GM23338 (cell line): ENCODE measurements around the gene CHST4. TPM values are rescaled to one million over a fixed set of nuclear protein-coding genes. Genes with fewer than 3 reads are reported as not detected.
A peak's percentile ranks its signal among the peaks of the same experiment; 100 is the strongest.

Source experiments
- ATAC-seq: fragments of 200-7000 bp; cut with Tn5 transposase; 3 replicates; pipeline ENCODE4 v1.9.1; 2020
- DNase-seq: peaks from one replicate; pipeline ENCODE4 v3.0.0-alpha.2; 2015; ENCODE audit warnings: low spot score
- H2AFZ ChIP-seq: fragments of 200-600 bp; sonication (generic); 2 replicates; pipeline ENCODE4 v1.8.0; 2016; ENCODE audit warnings: antibody characterized with exemption, mild to moderate bottlenecking, moderate library complexity
- H3F3A ChIP-seq: fragments of 200-600 bp; sonication (generic); replicated peaks from 2 replicates; pipeline ENCODE4 v1.8.0; 2017; ENCODE audit warnings: antibody characterized with exemption, mixed run types, low read depth
- H3K27ac ChIP-seq: fragments of 200-600 bp; sonication (generic); 2 replicates; pipeline ENCODE4 v1.6.1; 2016; ENCODE audit warnings: low read depth
- H3K27me3 ChIP-seq: fragments of 200-600 bp; sonication (generic); 2 replicates; pipeline ENCODE4 v1.8.0; 2016; ENCODE audit warnings: mild to moderate bottlenecking, mixed run types, moderate library complexity; ENCODE audit not compliant: insufficient read depth
- H3K36me3 ChIP-seq: fragments of 200-600 bp; sonication (generic); 2 replicates; pipeline ENCODE4 v1.8.0; 2016; ENCODE audit warnings: mild to moderate bottlenecking; ENCODE audit not compliant: insufficient read depth
- H3K4me1 ChIP-seq: fragments of 200-600 bp; sonication (generic); 2 replicates; pipeline ENCODE4 v1.8.0; 2016; ENCODE audit warnings: mild to moderate bottlenecking, moderate library complexity; ENCODE audit not compliant: insufficient read depth
- H3K4me2 ChIP-seq: fragments of 200-600 bp; sonication (generic); 2 replicates; pipeline ENCODE4 v1.7.1; 2017; ENCODE audit warnings: mixed run types
- H3K4me3 ChIP-seq: fragments of 200-600 bp; sonication (generic); 2 replicates; pipeline ENCODE4 v1.6.1; 2016; ENCODE audit warnings: mixed run types
- H3K79me2 ChIP-seq: fragments of 200-600 bp; sonication (generic); replicated peaks from 2 replicates; pipeline ENCODE4 v1.8.0; 2017; ENCODE audit warnings: mild to moderate bottlenecking; ENCODE audit not compliant: insufficient read depth
- H3K9me2 ChIP-seq: fragments of 200-600 bp; sonication (generic); 2 replicates; pipeline ENCODE4 v1.8.0; 2017; ENCODE audit not compliant: insufficient read depth
- H4K20me1 ChIP-seq: fragments of 200-600 bp; sonication (generic); replicated peaks from 2 replicates; pipeline ENCODE4 v1.8.0; 2017; ENCODE audit warnings: mild to moderate bottlenecking; ENCODE audit not compliant: insufficient read depth
- H3K27ac Mint-ChIP-seq: 2 replicates; pipeline ENCODE4 v1.8.0; 2020; ENCODE audit warnings: inconsistent platforms, mild to moderate bottlenecking, moderate library complexity, mixed read lengths
- H3K27me3 Mint-ChIP-seq: 3 replicates; pipeline ENCODE4 v1.8.0; 2022; ENCODE audit warnings: low read depth, mild to moderate bottlenecking, moderate library complexity, mixed read lengths, inconsistent platforms; ENCODE audit not compliant: insufficient read depth, poor library complexity
- H3K36me3 Mint-ChIP-seq: 3 replicates; pipeline ENCODE4 v1.8.0; 2021; ENCODE audit warnings: low read depth, mild to moderate bottlenecking, inconsistent platforms, moderate library complexity, mixed read lengths
- H3K4me1 Mint-ChIP-seq: 3 replicates; pipeline ENCODE4 v1.8.0; 2020; ENCODE audit warnings: mild to moderate bottlenecking, inconsistent platforms, mixed read lengths
- H3K4me3 Mint-ChIP-seq: 3 replicates; pipeline ENCODE4 v1.8.0; 2021; ENCODE audit warnings: moderate library complexity, mild to moderate bottlenecking, inconsistent platforms, mixed read lengths
- H3K9me3 Mint-ChIP-seq: 3 replicates; pipeline ENCODE4 v1.8.0; 2020; ENCODE audit warnings: moderate library complexity, mild to moderate bottlenecking, inconsistent platforms, mixed read lengths
- CREB1 ChIP-seq: fragments of 250-450 bp; sonication (Bioruptor Pico); IDR thresholded peaks from 2 replicates; pipeline ENCODE4 v1.5.0; 2020; ENCODE audit warnings: low read depth, mild to moderate bottlenecking, moderate library complexity
- EZH2phosphoT487 ChIP-seq: fragments of 200-600 bp; sonication (generic); IDR thresholded peaks from one replicate; pipeline ENCODE4 v1.8.1; 2018; ENCODE audit warnings: antibody characterized with exemption; ENCODE audit not compliant: unreplicated experiment
- JUNB ChIP-seq: IDR thresholded peaks from one replicate; pipeline ENCODE4 v1.6.1; 2016; ENCODE audit warnings: antibody characterized with exemption; ENCODE audit not compliant: unreplicated experiment
- NANOG ChIP-seq: IDR thresholded peaks from 2 replicates; pipeline ENCODE4 v1.6.1; 2016; ENCODE audit warnings: antibody characterized with exemption, borderline replicate concordance
- POLR2AphosphoS5 ChIP-seq: IDR thresholded peaks from 2 replicates; pipeline ENCODE4 v1.6.1; 2016; ENCODE audit warnings: antibody characterized with exemption, low read depth
- REST ChIP-seq: IDR thresholded peaks from one replicate; pipeline ENCODE4 v1.6.1; 2018; ENCODE audit warnings: antibody characterized with exemption; ENCODE audit not compliant: unreplicated experiment
- ZNF331 ChIP-seq: fragments of 250-450 bp; sonication (Bioruptor Pico); IDR thresholded peaks from 2 replicates; pipeline ENCODE4 v1.5.0; 2020; ENCODE audit warnings: low read depth, mild to moderate bottlenecking, moderate library complexity
- polyA plus RNA-seq: library from polyadenylated mRNA; unstranded; fragments of >200 nt; fragmentation: Nextera tagmentation; extraction: Ambion mirVana; gene quantifications from 2 replicates; pipeline ENCODE4 v1.2.1, GENCODE V29; 2016
- total RNA-seq: library from RNA; depleted of rRNA; stranded (reverse); fragments of >200 nt; shearing (Covaris generic); gene quantifications from 2 replicates; pipeline ENCODE4 v1.2.3, GENCODE V29; 2014
- TF ChIP-seq, protein P1 (sequence below), 2 experiments: fragments of 200-600 bp in 1 of 2; sonication (generic) in 1 of 2; conservative IDR thresholded peaks; 2 replicates each; pipeline versions ENCODE4 v1.5.1 to v1.6.1; 2016 to 2017; ENCODE audit warnings: antibody characterized with exemption in 2 of 2, low read depth in 2 of 2, mild to moderate bottlenecking in 2 of 2, moderate library complexity in 1 of 2
- TF ChIP-seq, protein P2 (sequence below): IDR thresholded peaks from 2 replicates; pipeline ENCODE4 v1.6.1; 2016; ENCODE audit warnings: antibody characterized with exemption

Gene CHST4
- total and polyA plus RNA-seq, 2 experiments from 2014 or later = 5.5 to 17.8 TPM

GRCh38 chr16:71562552-71562951 is 36.3 kb downstream of the CHST4 start:
- H3K4me3 Mint-ChIP-seq = no peak overlapping the region
- ATAC-seq = no peak
- Histone ChIP-seq H3K9me2 (peaks cover 6% of the 10 kb centered on the region; the same call in 1 of the 2 replicates), H3K4me3 (no peak overlapping the region), H3K36me3 (0 out of 2 replicates have a peak, but pooled peaks cover 6% of the 10 kb centered on the region), H3K27me3 (no peaks in the 10 kb centered on the region), H4K20me1 (no peaks in the 10 kb centered on the region), H2AFZ (no peak overlapping the region), H3F3A (no peaks in the 10 kb centered on the region), H3K4me1 (no peaks in the 10 kb centered on the region), H3K79me2 (no peaks in the 10 kb centered on the region), H3K27ac (no peak overlapping the region), H3K4me2 (no peak overlapping the region)
- peaks cover 11% of the 10 kb centered on the region for H3K36me3 Mint-ChIP-seq
- TF ChIP-seq NANOG = no peak
- TF ChIP-seq ZNF331 (CRISPR knock-in tag) = no peak
- TF ChIP-seq JUNB = no peak
- no peak for TF ChIP-seq CREB1 (CRISPR knock-in tag)
- TF ChIP-seq REST = no peak
- TF ChIP-seq, protein P1, sequence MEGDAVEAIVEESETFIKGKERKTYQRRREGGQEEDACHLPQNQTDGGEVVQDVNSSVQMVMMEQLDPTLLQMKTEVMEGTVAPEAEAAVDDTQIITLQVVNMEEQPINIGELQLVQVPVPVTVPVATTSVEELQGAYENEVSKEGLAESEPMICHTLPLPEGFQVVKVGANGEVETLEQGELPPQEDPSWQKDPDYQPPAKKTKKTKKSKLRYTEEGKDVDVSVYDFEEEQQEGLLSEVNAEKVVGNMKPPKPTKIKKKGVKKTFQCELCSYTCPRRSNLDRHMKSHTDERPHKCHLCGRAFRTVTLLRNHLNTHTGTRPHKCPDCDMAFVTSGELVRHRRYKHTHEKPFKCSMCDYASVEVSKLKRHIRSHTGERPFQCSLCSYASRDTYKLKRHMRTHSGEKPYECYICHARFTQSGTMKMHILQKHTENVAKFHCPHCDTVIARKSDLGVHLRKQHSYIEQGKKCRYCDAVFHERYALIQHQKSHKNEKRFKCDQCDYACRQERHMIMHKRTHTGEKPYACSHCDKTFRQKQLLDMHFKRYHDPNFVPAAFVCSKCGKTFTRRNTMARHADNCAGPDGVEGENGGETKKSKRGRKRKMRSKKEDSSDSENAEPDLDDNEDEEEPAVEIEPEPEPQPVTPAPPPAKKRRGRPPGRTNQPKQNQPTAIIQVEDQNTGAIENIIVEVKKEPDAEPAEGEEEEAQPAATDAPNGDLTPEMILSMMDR (conservative IDR thresholded peaks at IDR 0.05; ENCODE audit: low read depth in 2 of 2) = no peak
- H3K9me3 Mint-ChIP-seq = peaks cover 20% of the 10 kb centered on the region
- no peak overlapping the region for H3K27ac Mint-ChIP-seq
- H3K27me3 Mint-ChIP-seq = peaks cover 11% of the 10 kb centered on the region
- peaks cover 11% of the 10 kb centered on the region for H3K4me1 Mint-ChIP-seq
- DNase-seq = no peak

DNA sequence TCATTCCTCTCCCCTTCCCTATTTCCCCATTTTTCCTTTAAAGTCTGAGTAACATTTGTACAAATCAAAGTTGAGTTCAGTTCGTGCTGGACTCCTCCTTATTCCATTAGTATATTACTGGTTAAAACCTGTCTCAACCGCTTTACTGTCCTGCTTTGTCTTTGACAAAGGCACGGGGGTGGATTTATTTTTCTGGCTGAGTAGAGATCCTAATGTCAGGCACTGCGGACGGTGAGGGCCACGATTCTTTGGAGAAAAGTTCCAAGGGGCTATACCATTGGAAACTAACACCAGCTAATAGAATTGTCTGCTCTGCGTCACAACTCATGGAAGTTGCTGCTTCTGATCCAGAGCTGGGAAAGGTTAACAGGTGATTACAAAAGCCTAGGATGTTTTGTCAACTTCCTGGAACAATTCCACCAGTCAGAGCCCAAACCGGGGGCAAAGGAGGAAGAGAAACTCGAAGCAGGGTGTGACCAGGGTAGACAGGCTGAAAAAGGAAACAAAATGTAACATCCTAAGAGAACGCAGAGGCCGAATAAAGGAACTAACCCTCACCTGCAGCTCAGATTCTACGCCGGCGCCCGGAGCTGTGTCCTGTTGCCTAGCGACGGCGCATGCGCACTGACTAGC is 38.2 kb downstream of the CHST4 start:
- H3K4me3 ChIP-seq = peak overlapping the region; percentile 59
- Mint-ChIP-seq H3K27me3 (peaks cover 9% of the 10 kb centered on the region), H3K27ac (peak overlapping the region; percentile 89), H3K4me3 (peak overlapping the region; percentile 93), H3K36me3 (peaks cover 11% of the 10 kb centered on the region), H3K9me3 (peaks cover 20% of the 10 kb centered on the region), H3K4me1 (peaks cover 11% of the 10 kb centered on the region)
- no peaks in the 10 kb centered on the region for H3K27me3 ChIP-seq
- peak; percentile 33 for DNase-seq
- H3K9me2 ChIP-seq = peaks cover 6% of the 10 kb centered on the region; the same call in 1 of the 2 replicates
- peak overlapping the region; percentile 79 for H3K4me2 ChIP-seq
- no peaks in the 10 kb centered on the region for H3K79me2 ChIP-seq
- ATAC-seq = peak; percentile 17
- H2AFZ ChIP-seq = peak overlapping the region; percentile 84
- 0 out of 2 replicates have a peak, but pooled peaks cover 6% of the 10 kb centered on the region for H3K36me3 ChIP-seq
- H3K4me1 ChIP-seq = no peaks in the 10 kb centered on the region
- peak overlapping the region; percentile 70; the same call in 1 of the 2 replicates for H3K27ac ChIP-seq
- no peaks in the 10 kb centered on the region for H4K20me1 ChIP-seq
- no peaks in the 10 kb centered on the region for H3F3A ChIP-seq
- TF ChIP-seq POLR2AphosphoS5 (peak; percentile 52; the same call in 1 of the 2 replicates), REST (no peak), EZH2phosphoT487 (no peak)
- TF ChIP-seq, protein P2, sequence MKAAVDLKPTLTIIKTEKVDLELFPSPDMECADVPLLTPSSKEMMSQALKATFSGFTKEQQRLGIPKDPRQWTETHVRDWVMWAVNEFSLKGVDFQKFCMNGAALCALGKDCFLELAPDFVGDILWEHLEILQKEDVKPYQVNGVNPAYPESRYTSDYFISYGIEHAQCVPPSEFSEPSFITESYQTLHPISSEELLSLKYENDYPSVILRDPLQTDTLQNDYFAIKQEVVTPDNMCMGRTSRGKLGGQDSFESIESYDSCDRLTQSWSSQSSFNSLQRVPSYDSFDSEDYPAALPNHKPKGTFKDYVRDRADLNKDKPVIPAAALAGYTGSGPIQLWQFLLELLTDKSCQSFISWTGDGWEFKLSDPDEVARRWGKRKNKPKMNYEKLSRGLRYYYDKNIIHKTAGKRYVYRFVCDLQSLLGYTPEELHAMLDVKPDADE = no peak
